Measurements from ENCODE around the gene ZNF775. TPM values are rescaled to one million over a fixed set of nuclear protein-coding genes. Genes with fewer than 3 reads are reported as not detected.

ZNF775 gene
- polyA plus RNA-seq, 1 donor (not counting 4 experiments of a cell fraction or from before 2014, with no cell fraction given): 1.0 TPM

DNA sequence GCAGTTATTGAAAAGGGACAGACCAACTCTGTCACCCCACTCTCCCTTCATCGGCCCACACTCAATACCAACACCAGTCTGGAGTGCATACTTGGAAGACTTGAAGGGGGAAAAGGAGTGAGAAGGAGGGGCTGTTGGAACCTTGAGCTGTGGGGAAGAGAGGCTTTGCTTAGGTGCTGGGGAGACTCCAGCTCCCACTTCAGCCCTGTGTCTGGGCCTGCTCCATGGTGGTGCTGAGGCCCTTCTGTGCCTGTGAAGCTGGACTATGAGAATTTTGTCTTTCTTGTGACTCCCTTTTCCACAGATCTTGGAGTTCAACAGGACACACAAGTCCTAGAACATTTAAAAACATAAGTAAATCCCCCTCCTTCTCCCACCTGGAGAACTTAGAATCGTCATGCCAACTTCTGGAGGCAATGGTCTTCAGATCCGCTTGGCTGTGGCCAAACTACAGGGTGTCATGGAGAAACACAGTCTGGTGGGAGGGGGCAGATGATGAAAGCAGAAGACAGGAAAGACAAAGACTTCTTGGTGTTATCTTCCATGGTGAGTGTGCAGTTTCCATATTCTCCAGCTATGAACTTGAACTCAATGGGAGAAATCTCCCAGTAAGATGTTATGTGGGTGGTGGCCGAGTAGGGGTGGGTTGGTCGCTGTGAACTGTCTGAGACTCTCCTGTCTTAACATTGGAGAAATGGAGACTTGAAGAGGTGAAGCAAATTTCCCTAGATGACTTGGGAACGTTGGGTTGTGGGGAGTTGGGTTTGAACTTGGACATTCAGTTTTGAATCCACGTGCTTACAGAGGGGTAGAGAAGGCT is 52.9 kb downstream of the ZNF775 start:
- Histone ChIP-seq H3K36me3 (ENCODE audit: control insufficient read depth in 2 of 2, extremely low read depth in 1 of 2, insufficient read depth in 2 of 2, low read length in 2 of 2) (no peaks in the 10 kb centered on the region), H3K9me1 (ENCODE audit: control insufficient read depth, extremely low read depth, insufficient read depth, low read length) (no peaks in the 10 kb centered on the region), H3K9me3 (ENCODE audit: control insufficient read depth, low read depth, low read length) (no peaks in the 10 kb centered on the region), H3K4me1 (ENCODE audit: control insufficient read depth, extremely low read depth, insufficient read depth, low read length) (peaks cover 3% of the 10 kb centered on the region), H4K20me1 (ENCODE audit: control insufficient read depth, extremely low read depth, insufficient read depth, low read length) (no peaks in the 10 kb centered on the region), H3K27ac (ENCODE audit: control insufficient read depth, insufficient read depth, low read length) (no peak overlapping the region), H3K4me2 (ENCODE audit: control insufficient read depth, extremely low read depth, insufficient read depth, low read depth, low read length) (no peak overlapping the region), H3K79me2 (ENCODE audit: control insufficient read depth, insufficient read depth, low read length) (no peaks in the 10 kb centered on the region), H2AFZ (ENCODE audit: control insufficient read depth, low read length) (no peak overlapping the region), H3K9ac (ENCODE audit: control insufficient read depth, extremely low read depth, insufficient read depth, low read length) (no peak overlapping the region), H3K27me3 (ENCODE audit: control insufficient read depth, extremely low read depth, insufficient read depth, low read length) (no peaks in the 10 kb centered on the region), H3K4me3 (ENCODE audit: control insufficient read depth in 2 of 3, extremely low read depth in 1 of 3, insufficient read depth in 2 of 3, low read depth in 1 of 3, low read length in 3 of 3) (no peak overlapping the region)
- TF ChIP-seq, protein P1, sequence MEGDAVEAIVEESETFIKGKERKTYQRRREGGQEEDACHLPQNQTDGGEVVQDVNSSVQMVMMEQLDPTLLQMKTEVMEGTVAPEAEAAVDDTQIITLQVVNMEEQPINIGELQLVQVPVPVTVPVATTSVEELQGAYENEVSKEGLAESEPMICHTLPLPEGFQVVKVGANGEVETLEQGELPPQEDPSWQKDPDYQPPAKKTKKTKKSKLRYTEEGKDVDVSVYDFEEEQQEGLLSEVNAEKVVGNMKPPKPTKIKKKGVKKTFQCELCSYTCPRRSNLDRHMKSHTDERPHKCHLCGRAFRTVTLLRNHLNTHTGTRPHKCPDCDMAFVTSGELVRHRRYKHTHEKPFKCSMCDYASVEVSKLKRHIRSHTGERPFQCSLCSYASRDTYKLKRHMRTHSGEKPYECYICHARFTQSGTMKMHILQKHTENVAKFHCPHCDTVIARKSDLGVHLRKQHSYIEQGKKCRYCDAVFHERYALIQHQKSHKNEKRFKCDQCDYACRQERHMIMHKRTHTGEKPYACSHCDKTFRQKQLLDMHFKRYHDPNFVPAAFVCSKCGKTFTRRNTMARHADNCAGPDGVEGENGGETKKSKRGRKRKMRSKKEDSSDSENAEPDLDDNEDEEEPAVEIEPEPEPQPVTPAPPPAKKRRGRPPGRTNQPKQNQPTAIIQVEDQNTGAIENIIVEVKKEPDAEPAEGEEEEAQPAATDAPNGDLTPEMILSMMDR (optimal IDR thresholded peaks at IDR 0.05 in 1 of 3, IDR thresholded peaks at IDR 0.05 in 1 of 3, conservative IDR thresholded peaks at IDR 0.05 in 1 of 3; ENCODE audit: extremely low read depth in 1 of 3, insufficient read depth in 2 of 3, low read length in 3 of 3): no peak
- no peak for TF ChIP-seq EZH2 (IDR thresholded peaks at IDR 0.05; ENCODE audit: low read length)
- DNase-seq (ENCODE audit: low read depth, low spot score) (no peak), FAIRE-seq (no peak)
- dilution Hi-C loops (cut with MboI; ENCODE audit: extremely low pct_ligation_motif_present, low sequenced_read_pairs): no loop called here

- Histone ChIP-seq H2AFZ (ENCODE audit: control insufficient read depth, low read length) (no peak overlapping the region), H3K4me2 (ENCODE audit: control insufficient read depth, extremely low read depth, insufficient read depth, low read depth, low read length) (no peak overlapping the region), H3K27ac (ENCODE audit: control insufficient read depth, insufficient read depth, low read length) (no peak overlapping the region), H3K9ac (ENCODE audit: control insufficient read depth, extremely low read depth, insufficient read depth, low read length) (no peak overlapping the region), H3K79me2 (ENCODE audit: control insufficient read depth, insufficient read depth, low read length) (no peaks in the 10 kb centered on the region), H3K27me3 (ENCODE audit: control insufficient read depth, extremely low read depth, insufficient read depth, low read length) (no peaks in the 10 kb centered on the region), H3K36me3 (ENCODE audit: control insufficient read depth in 2 of 2, extremely low read depth in 1 of 2, insufficient read depth in 2 of 2, low read length in 2 of 2) (no peaks in the 10 kb centered on the region), H3K9me3 (ENCODE audit: control insufficient read depth, low read depth, low read length) (no peaks in the 10 kb centered on the region), H3K4me3 (ENCODE audit: control insufficient read depth in 2 of 3, extremely low read depth in 1 of 3, insufficient read depth in 2 of 3, low read depth in 1 of 3, low read length in 3 of 3) (no peak overlapping the region), H3K4me1 (ENCODE audit: control insufficient read depth, extremely low read depth, insufficient read depth, low read length) (peaks cover 3% of the 10 kb centered on the region), H4K20me1 (ENCODE audit: control insufficient read depth, extremely low read depth, insufficient read depth, low read length) (no peaks in the 10 kb centered on the region), H3K9me1 (ENCODE audit: control insufficient read depth, extremely low read depth, insufficient read depth, low read length) (no peaks in the 10 kb centered on the region)
- TF ChIP-seq, protein P1 (optimal IDR thresholded peaks at IDR 0.05 in 1 of 3, IDR thresholded peaks at IDR 0.05 in 1 of 3, conservative IDR thresholded peaks at IDR 0.05 in 1 of 3; ENCODE audit: extremely low read depth in 1 of 3, insufficient read depth in 2 of 3, low read length in 3 of 3): no peak
- TF ChIP-seq EZH2 (IDR thresholded peaks at IDR 0.05; ENCODE audit: low read length): no peak
- DNase-seq (ENCODE audit: low read depth, low spot score) (no peak), FAIRE-seq (no peak)
- dilution Hi-C loops (cut with MboI; ENCODE audit: extremely low pct_ligation_motif_present, low sequenced_read_pairs): no loop called here
These were observed 54.1 kb downstream of the ZNF775 start for GRCh38 chr7:150432915-150433892.

Measured in keratinocyte (primary cell).